OCI-LY3 (cell line): ENCODE results near the gene ADGRG7.

Experiments used
- EZH2phosphoT487 ChIP-seq: fragments of 200-600 bp; shearing (Covaris generic); IDR thresholded peaks from 2 replicates; pipeline ENCODE4 v1.6.1; 2018; ENCODE audit warnings: antibody characterized with exemption, mixed run types, low read depth
- TF ChIP-seq, protein P1 (sequence below): fragments of 200-600, 300-600 bp; sonication (generic); IDR thresholded peaks from 2 replicates; pipeline ENCODE4 v1.5.1; 2014; ENCODE audit warnings: antibody characterized with exemption, low read length, low read depth

DNA sequence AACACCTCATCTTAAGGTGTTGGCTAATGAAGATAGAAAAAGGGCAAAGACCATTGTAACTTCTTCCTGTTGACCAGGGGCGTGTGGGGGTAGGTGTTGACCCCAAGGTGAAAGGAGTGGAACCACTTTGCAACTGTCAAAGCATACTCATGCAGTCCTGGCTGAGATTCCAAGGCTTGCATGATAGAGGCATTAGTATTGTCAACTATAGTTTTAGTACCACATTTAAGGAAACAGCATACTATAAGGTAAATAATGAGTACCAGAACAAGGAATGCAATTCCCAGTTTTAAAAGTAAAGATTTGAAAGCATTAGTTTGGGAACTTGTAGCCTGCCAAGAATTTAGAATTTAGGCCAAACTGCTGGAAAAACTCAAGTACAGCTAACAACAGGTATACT lies 27.8 kb upstream of the ADGRG7 start:
- TF ChIP-seq, protein P1, sequence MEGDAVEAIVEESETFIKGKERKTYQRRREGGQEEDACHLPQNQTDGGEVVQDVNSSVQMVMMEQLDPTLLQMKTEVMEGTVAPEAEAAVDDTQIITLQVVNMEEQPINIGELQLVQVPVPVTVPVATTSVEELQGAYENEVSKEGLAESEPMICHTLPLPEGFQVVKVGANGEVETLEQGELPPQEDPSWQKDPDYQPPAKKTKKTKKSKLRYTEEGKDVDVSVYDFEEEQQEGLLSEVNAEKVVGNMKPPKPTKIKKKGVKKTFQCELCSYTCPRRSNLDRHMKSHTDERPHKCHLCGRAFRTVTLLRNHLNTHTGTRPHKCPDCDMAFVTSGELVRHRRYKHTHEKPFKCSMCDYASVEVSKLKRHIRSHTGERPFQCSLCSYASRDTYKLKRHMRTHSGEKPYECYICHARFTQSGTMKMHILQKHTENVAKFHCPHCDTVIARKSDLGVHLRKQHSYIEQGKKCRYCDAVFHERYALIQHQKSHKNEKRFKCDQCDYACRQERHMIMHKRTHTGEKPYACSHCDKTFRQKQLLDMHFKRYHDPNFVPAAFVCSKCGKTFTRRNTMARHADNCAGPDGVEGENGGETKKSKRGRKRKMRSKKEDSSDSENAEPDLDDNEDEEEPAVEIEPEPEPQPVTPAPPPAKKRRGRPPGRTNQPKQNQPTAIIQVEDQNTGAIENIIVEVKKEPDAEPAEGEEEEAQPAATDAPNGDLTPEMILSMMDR, result no peak
- TF ChIP-seq EZH2phosphoT487, result no peak
